Testis (tissue), 2 donors: Measurements from ENCODE around the gene CNKSR3.
"Not testable (repeated sequence)": the region's sequence is repeated elsewhere in the genome, so short reads cannot be mapped to it uniquely, and the experiment has no call there.

ENCODE experiments used
- POLR2A ChIP-seq: fragments of 450-650 bp; IDR thresholded peaks from one replicate; pipeline ENCODE4 v1.6.1; 2017; ENCODE audit warnings: antibody characterized with exemption, mild to moderate bottlenecking, moderate library complexity
- TF ChIP-seq, protein P1 (sequence below), 3 experiments: fragments of 450-650 bp in 2 of 3; fragments of 200-600 bp in 1 of 3; sonication (generic) in 1 of 3; IDR thresholded peaks; one replicate each; pipeline ENCODE4 v1.5.1; 2016 to 2019; ENCODE audit warnings: antibody characterized with exemption in 3 of 3, mild to moderate bottlenecking in 2 of 3, moderate library complexity in 1 of 3

DNA sequence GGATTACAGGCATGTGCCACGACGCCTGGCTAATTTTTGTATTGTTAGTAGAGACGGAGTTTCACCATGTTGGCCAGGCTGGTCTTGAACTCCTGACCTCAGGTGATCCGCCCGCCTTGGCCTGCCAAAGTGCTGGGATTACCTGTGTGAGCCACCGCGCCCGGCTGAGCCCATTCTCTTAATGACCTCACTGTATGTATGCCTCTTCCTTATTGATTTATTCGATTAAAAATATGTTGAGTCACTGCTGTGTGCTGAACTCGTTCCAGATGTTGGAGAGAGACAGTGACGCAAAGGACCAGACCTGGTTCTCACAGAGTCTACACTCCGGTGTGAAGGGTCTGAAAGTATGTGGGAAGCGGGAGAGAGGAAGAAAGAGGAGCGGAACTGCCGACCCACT, 31.4 kb upstream of the CNKSR3 start:
- TF ChIP-seq, protein P1, sequence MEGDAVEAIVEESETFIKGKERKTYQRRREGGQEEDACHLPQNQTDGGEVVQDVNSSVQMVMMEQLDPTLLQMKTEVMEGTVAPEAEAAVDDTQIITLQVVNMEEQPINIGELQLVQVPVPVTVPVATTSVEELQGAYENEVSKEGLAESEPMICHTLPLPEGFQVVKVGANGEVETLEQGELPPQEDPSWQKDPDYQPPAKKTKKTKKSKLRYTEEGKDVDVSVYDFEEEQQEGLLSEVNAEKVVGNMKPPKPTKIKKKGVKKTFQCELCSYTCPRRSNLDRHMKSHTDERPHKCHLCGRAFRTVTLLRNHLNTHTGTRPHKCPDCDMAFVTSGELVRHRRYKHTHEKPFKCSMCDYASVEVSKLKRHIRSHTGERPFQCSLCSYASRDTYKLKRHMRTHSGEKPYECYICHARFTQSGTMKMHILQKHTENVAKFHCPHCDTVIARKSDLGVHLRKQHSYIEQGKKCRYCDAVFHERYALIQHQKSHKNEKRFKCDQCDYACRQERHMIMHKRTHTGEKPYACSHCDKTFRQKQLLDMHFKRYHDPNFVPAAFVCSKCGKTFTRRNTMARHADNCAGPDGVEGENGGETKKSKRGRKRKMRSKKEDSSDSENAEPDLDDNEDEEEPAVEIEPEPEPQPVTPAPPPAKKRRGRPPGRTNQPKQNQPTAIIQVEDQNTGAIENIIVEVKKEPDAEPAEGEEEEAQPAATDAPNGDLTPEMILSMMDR (IDR thresholded peaks at IDR 0.05) = not testable (repeated sequence)
- TF ChIP-seq POLR2A = not testable (repeated sequence)
